Measurements from ENCODE around the gene CERS6. TPM values are rescaled to one million over a fixed set of nuclear protein-coding genes. Genes with fewer than 3 reads are reported as not detected.

Gene CERS6
- polyA plus RNA-seq, 1 donor (not counting 4 experiments of a cell fraction or from before 2014, with no cell fraction given): 19.5 TPM

DNA sequence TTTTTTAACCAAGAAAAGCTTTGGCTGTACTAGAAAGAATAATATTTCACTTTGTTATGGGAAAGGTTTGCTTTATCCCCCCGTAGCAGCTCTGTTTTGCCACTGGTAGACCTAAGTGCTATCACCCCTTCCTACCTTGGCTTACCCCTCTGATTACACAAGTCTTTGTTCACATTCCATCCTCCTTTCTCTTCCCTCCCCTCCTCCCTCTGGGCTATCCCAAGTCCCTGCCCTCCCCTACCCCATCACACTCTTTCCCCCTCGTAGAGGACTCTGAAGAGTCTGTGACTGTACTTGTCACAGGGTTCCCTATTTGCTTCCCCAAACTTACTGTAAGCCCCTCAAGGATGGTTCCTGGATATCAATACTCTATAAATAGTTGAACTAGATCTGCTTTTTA, 193.5 kb downstream of the CERS6 start:
- no peak for FAIRE-seq
- TF ChIP-seq, protein P1, sequence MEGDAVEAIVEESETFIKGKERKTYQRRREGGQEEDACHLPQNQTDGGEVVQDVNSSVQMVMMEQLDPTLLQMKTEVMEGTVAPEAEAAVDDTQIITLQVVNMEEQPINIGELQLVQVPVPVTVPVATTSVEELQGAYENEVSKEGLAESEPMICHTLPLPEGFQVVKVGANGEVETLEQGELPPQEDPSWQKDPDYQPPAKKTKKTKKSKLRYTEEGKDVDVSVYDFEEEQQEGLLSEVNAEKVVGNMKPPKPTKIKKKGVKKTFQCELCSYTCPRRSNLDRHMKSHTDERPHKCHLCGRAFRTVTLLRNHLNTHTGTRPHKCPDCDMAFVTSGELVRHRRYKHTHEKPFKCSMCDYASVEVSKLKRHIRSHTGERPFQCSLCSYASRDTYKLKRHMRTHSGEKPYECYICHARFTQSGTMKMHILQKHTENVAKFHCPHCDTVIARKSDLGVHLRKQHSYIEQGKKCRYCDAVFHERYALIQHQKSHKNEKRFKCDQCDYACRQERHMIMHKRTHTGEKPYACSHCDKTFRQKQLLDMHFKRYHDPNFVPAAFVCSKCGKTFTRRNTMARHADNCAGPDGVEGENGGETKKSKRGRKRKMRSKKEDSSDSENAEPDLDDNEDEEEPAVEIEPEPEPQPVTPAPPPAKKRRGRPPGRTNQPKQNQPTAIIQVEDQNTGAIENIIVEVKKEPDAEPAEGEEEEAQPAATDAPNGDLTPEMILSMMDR (optimal IDR thresholded peaks at IDR 0.05 in 1 of 3, IDR thresholded peaks at IDR 0.05 in 1 of 3, conservative IDR thresholded peaks at IDR 0.05 in 1 of 3; ENCODE audit: extremely low read depth in 1 of 3, insufficient read depth in 2 of 3, low read length in 3 of 3): no peak
- no peak for TF ChIP-seq EZH2 (IDR thresholded peaks at IDR 0.05; ENCODE audit: low read length)
- no peaks in the 10 kb centered on the region for H3K36me3 ChIP-seq (ENCODE audit: control insufficient read depth in 2 of 2, extremely low read depth in 1 of 2, insufficient read depth in 2 of 2, low read length in 2 of 2)

GRCh38 chr2:168650139-168650538, 194.1 kb downstream of the CERS6 start:
- no peak for FAIRE-seq
- no peaks in the 10 kb centered on the region for H3K4me1 ChIP-seq (ENCODE audit: control insufficient read depth, extremely low read depth, insufficient read depth, low read length)
- H3K4me2 ChIP-seq (ENCODE audit: control insufficient read depth, extremely low read depth, insufficient read depth, low read depth, low read length): no peak overlapping the region
- dilution Hi-C loops (cut with MboI; ENCODE audit: extremely low pct_ligation_motif_present, low sequenced_read_pairs): no loop called here
- no peaks in the 10 kb centered on the region for H3K27me3 ChIP-seq (ENCODE audit: control insufficient read depth, extremely low read depth, insufficient read depth, low read length)
- H3K27ac ChIP-seq (ENCODE audit: control insufficient read depth, insufficient read depth, low read length): no peak overlapping the region
- no peak overlapping the region for H3K4me3 ChIP-seq (ENCODE audit: control insufficient read depth in 2 of 3, extremely low read depth in 1 of 3, insufficient read depth in 2 of 3, low read depth in 1 of 3, low read length in 3 of 3)
- no peak overlapping the region for H3K9ac ChIP-seq (ENCODE audit: control insufficient read depth, extremely low read depth, insufficient read depth, low read length)
- H3K9me3 ChIP-seq (ENCODE audit: control insufficient read depth, low read depth, low read length): no peaks in the 10 kb centered on the region
- TF ChIP-seq, protein P1 (optimal IDR thresholded peaks at IDR 0.05 in 1 of 3, IDR thresholded peaks at IDR 0.05 in 1 of 3, conservative IDR thresholded peaks at IDR 0.05 in 1 of 3; ENCODE audit: extremely low read depth in 1 of 3, insufficient read depth in 2 of 3, low read length in 3 of 3): no peak
- no peak for TF ChIP-seq EZH2 (IDR thresholded peaks at IDR 0.05; ENCODE audit: low read length)
- no peak for DNase-seq (ENCODE audit: low read depth, low spot score)
- peaks cover 26% of the 10 kb centered on the region for H3K79me2 ChIP-seq (ENCODE audit: control insufficient read depth, insufficient read depth, low read length)
- H3K36me3 ChIP-seq (ENCODE audit: control insufficient read depth in 2 of 2, extremely low read depth in 1 of 2, insufficient read depth in 2 of 2, low read length in 2 of 2): no peaks in the 10 kb centered on the region
- H2AFZ ChIP-seq (ENCODE audit: control insufficient read depth, low read length): no peak overlapping the region
- H4K20me1 ChIP-seq (ENCODE audit: control insufficient read depth, extremely low read depth, insufficient read depth, low read length): no peaks in the 10 kb centered on the region
- no peaks in the 10 kb centered on the region for H3K9me1 ChIP-seq (ENCODE audit: control insufficient read depth, extremely low read depth, insufficient read depth, low read length)

More for the DNA sequence above, 193.5 kb downstream of the CERS6 start:
- no peaks in the 10 kb centered on the region for H4K20me1 ChIP-seq (ENCODE audit: control insufficient read depth, extremely low read depth, insufficient read depth, low read length)
- no peak overlapping the region for H3K27ac ChIP-seq (ENCODE audit: control insufficient read depth, insufficient read depth, low read length)
- no peaks in the 10 kb centered on the region for H3K27me3 ChIP-seq (ENCODE audit: control insufficient read depth, extremely low read depth, insufficient read depth, low read length)
- H3K4me3 ChIP-seq (ENCODE audit: control insufficient read depth in 2 of 3, extremely low read depth in 1 of 3, insufficient read depth in 2 of 3, low read depth in 1 of 3, low read length in 3 of 3): no peak overlapping the region
- no peak overlapping the region for H2AFZ ChIP-seq (ENCODE audit: control insufficient read depth, low read length)
- H3K4me2 ChIP-seq (ENCODE audit: control insufficient read depth, extremely low read depth, insufficient read depth, low read depth, low read length): no peak overlapping the region
- no peak overlapping the region for H3K9ac ChIP-seq (ENCODE audit: control insufficient read depth, extremely low read depth, insufficient read depth, low read length)
- no peaks in the 10 kb centered on the region for H3K9me3 ChIP-seq (ENCODE audit: control insufficient read depth, low read depth, low read length)
- no peaks in the 10 kb centered on the region for H3K4me1 ChIP-seq (ENCODE audit: control insufficient read depth, extremely low read depth, insufficient read depth, low read length)
- peaks cover 26% of the 10 kb centered on the region for H3K79me2 ChIP-seq (ENCODE audit: control insufficient read depth, insufficient read depth, low read length)
- H3K9me1 ChIP-seq (ENCODE audit: control insufficient read depth, extremely low read depth, insufficient read depth, low read length): no peaks in the 10 kb centered on the region
- dilution Hi-C loops (cut with MboI; ENCODE audit: extremely low pct_ligation_motif_present, low sequenced_read_pairs): no loop called here
- no peak for DNase-seq (ENCODE audit: low read depth, low spot score)
